HG03060 (cell line): ENCODE results near the gene LPAR1.

Source experiments
- ATAC-seq: cut with Tn5 transposase; IDR thresholded peaks from one replicate; pipeline ENCODE4 v1.9.1; 2021; ENCODE audit warnings: low read depth, moderate number of reproducible peaks; ENCODE audit not compliant: unreplicated experiment

LPAR1 gene

DNA sequence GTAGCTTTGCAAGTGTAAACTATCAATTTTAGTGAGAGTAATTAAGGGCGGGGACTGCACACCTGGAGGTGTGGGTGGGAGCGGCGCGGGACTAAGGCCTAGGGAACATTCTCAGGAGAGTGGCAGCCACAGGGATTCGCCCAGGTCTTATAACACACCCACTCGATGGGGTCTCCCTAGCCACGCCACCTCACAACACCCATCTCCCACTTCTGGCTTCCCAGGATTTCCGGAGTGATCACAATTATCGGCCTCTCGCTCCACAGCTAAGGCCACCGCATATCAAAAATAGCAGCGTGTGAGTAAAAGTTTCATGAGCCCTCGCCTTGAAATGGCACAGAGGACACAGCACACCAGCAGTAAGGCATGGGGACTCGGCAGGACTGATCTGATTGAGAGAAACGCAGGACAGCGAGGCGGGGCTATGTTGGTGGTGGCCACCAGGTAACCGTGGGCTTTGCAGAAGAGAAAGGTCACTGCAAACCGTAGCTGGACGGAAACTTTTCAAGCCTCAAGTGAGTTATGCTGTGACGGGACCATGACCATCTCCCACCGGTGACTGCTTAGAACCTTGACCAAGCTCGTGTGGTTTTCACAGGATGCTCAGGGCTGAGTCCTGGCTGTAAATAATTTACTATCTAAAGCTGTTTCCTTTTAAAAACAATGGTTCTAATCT is 1.1 kb upstream of the LPAR1 start:
- no peak for ATAC-seq

GRCh38 chr9:111037708-111038330 is 451 bp downstream of the LPAR1 start:
- no peak for ATAC-seq

- ATAC-seq, result no peak
These were observed 938 bp downstream of the LPAR1 start for GRCh38 chr9:111037356-111037707.

DNA sequence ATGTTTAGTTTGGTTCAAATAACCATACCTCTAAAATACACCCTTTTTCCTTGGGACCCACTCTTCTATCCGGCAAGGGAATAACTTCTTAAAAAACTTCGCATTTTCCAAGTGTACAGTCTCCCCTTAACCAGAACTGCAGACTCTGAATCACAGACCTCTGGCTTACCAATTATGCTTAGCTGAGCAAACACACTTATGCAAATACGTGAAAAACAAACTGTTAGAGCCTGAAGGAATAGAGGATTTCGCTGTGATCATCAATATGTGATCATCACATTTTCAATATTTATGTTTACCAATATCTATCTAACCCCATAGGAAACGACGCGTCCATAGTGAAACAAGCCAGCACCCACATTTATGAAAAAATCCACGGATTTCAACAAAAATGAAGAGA is 1.3 kb downstream of the LPAR1 start:
- ATAC-seq, result no peak

GRCh38 chr9:111036429-111036789 is 1.9 kb downstream of the LPAR1 start:
- no peak for ATAC-seq

DNA sequence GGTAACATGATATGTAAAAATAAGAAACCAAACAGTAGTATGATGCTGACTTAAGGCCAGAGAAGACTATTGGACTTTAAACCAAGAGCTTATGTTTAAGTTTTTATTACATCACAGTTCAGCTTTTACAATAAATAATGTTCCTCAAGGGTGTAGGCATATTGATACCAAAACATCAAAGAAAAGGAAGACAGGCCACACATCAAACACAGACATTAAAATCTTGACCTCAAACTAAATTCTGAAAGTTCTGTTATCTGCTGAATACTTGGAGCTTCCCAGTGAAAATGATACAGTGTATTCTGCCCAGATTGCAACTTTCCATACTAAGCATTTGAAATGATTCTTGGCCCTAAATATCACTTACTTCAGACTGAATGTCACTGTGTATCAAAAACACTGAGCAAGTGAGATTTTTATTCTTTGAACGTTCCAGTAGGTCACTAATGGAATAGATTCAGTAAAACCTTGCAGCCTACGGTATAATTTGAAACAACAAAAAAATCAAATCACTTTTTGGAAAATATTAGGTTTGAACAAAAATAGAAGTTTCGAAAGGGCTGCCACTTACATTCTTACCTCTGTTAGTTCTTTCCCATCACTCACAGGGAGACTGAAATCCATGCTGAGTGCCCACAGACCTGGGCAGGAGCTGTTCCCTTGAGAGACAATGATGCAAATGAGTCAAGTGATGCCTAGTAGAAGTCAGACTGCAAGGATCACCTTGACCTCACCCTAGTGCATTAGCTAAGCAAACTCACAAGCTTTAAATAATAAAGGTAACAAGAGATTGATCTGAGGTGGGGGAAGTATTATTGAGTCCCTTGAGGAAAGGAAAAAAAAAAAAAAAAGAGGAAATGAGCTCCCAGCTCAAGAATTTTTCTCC is 2.5 kb downstream of the LPAR1 start:
- ATAC-seq, result no peak

GRCh38 chr9:111034898-111035539 is 3.3 kb downstream of the LPAR1 start:
- no peak for ATAC-seq

DNA sequence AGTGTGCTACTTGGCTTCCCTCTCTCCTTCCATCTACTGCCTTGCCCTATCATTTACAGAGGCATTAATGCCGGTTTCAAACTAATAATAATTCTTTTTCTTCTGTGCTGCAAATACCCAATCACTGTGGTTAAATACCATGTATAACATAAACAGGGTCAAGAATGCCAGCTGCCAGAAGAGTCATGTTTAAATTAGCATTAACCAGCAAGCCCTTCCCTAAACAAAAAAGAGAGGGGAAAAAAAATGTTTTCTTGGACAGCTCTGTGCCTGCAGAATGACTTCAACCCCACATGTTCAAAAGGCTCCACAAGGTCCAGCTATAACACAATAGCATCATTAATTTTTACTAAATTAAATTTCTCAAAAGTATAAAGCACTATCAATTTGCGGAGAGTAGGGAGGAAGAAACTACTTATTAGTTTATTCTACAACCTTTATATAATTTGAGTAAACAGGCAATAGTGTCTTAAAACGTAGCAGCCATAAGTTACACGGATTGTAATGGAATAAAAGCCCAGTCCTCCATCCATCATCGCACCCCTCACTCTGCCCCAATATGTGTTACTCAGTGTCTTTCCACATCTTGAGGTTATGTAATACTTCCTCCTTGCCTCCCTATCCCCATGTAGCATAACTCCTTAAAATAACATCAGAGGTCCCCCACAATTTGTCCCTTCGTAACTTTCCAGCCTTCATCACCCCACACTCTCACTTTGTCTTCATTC is 3.9 kb downstream of the LPAR1 start:
- no peak for ATAC-seq

DNA sequence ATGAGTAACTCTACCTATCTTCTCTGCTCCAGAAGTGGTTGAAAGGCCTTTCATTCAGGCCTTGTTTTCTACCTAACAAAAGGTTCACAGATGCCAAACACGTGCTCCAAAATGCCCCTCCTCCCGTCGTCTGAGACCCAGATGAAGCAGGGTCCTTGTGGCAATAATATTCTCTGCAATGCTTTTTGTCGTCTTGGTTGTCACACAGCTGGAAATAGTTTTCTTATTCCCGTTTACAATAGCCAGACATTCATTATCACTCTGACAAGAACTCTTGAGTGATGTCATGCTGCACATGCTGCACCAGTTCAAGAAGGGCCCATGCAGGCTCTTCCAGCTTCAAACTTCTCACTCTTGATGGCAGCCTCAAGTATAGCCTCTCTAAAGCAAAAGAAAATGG is 7.8 kb downstream of the LPAR1 start:
- ATAC-seq, result no peak

GRCh38 chr9:111029260-111029659 is 9.0 kb downstream of the LPAR1 start:
- no peak for ATAC-seq

DNA sequence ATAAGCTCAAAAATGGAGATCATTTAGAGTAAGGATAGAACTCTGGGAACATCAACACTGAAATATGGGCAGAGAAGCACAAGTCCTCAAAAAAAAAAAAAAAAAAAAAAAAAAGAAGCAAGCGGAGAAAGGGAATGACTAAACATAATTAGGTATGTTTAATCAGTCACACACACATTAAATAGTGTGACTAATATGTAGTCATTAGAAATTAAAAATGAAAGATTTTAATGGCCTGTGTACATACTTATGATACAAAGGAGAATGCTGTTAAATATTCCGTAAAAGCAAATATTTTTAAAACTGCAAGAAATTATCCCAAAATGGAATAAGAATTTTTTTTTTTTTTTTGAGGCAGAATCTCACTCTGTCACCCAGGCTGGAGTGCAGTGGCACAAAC is 10.5 kb downstream of the LPAR1 start:
- ATAC-seq, result no peak

DNA sequence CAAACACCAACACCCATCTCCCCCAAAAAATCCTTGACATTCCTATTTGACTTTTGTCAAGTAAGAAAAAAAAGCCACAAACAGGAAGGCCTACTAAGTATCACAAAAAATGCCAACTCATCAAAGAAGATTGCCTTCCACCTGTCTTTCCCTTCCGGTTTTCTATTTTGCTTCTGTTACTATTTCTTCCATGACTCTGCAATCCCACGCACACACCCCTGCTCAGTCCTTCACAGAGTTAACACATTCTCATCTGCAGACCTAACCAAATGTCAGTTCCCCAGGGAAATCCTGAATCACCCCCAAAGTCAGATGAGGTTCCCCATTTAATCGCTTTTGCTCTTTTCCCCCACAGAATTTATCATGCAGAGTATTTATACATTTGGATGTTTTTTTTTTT is 15.1 kb downstream of the LPAR1 start:
- ATAC-seq, result no peak

GRCh38 chr9:111020594-111020993 is 17.7 kb downstream of the LPAR1 start:
- no peak for ATAC-seq

DNA sequence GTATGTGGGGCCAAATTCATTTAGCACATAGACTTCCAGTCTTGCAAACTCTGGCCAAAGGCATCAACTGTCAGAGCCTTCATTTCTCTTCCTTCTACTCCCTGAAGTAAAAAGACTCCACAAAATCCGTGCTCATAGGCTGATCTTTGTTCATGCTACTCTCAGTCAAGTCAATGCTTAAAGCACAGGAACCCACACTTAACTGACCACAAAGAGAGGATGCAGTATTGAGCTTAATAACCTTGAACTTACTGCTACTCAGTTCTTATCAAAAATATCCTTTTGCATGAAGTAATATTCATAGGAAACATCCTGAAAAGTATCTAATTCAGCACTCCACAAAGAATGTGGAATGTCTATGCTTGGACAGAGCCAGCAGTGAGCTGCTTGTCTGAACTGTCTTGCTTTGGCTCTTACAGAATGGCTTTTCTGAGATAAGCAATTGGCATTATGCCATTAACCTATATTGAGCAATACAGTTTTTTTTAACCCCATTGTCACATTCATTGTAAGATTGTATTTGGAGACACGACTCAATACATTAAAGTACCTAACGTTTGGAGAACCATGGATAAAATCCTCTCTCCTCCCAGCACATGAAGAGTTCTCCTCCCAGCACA is 21.7 kb downstream of the LPAR1 start:
- no peak for ATAC-seq

- ATAC-seq, result no peak
These were observed 22.3 kb downstream of the LPAR1 start for GRCh38 chr9:111016016-111016415.

- no peak for ATAC-seq
These were observed 24.6 kb downstream of the LPAR1 start for GRCh38 chr9:111013707-111014106.

DNA sequence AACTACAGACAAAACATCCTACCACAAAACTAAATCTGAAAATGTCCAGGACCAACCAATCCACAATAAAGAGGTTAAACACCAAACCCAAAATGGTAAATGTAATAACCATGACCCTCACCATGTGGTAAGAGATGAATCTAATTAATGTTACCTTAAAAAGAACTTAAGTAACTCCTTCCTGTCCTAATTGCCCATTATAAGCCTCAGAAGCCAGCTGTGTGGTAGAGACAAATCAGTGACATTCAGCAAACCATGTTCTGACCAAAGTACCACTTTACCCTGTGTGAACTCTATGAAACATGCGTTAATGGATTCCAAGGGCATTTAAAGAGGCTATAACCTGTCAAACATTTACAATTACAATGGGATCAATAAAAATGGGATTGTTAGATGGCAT is 25.0 kb downstream of the LPAR1 start:
- no peak for ATAC-seq

GRCh38 chr9:111008158-111009075 is 29.9 kb downstream of the LPAR1 start:
- no peak for ATAC-seq
